ENCODE measurements around the gene PCDHGA9.

- no peak for TF ChIP-seq POLR2A (IDR thresholded peaks at IDR 0.05; ENCODE audit: low read length)
- TF ChIP-seq GATA1 (IDR thresholded peaks at IDR 0.05; ENCODE audit: low read depth, low read length): no peak
Observed at GRCh38 chr5:141392429-141393198, 10.0 kb upstream of the PCDHGA9 start, which contains the start of gene PCDHGA8.

All from erythroblast (primary cell).